Smooth muscle cell (in vitro differentiated cells): ENCODE measurements around the gene NTRK3. TPM values are rescaled to one million over a fixed set of nuclear protein-coding genes. Genes with fewer than 3 reads are reported as not detected.

Source experiments
- DNase-seq: peaks from one replicate; lab custom pipeline; 2025; ENCODE audit not compliant: unreplicated experiment; lab: John Stamatoyannopoulos, UW
- H2AFZ ChIP-seq: fragments of 200-600 bp; sonication (generic); 2 replicates; pipeline ENCODE4 v1.6.0; 2016; ENCODE audit warnings: antibody characterized with exemption, low read depth, mild to moderate bottlenecking
- H3F3A ChIP-seq: fragments of 200-600 bp; sonication (generic); 2 replicates; pipeline ENCODE4 v1.6.0; 2017; ENCODE audit warnings: antibody characterized with exemption, low read depth
- H3K27ac ChIP-seq: fragments of 200-600 bp; sonication (generic); 2 replicates; pipeline ENCODE4 v1.5.1; 2016; ENCODE audit warnings: low read depth, mild to moderate bottlenecking
- H3K27me3 ChIP-seq: fragments of 200-600 bp; sonication (generic); 2 replicates; pipeline ENCODE4 v1.6.1; 2016; ENCODE audit warnings: low read depth, mild to moderate bottlenecking
- H3K36me3 ChIP-seq: fragments of 200-600 bp; sonication (generic); 2 replicates; pipeline ENCODE4 v1.5.1; 2016; ENCODE audit warnings: low read depth
- H3K4me1 ChIP-seq: fragments of 200-600 bp; sonication (generic); 2 replicates; pipeline ENCODE4 v1.5.1; 2016; ENCODE audit warnings: low read depth
- H3K4me2 ChIP-seq: fragments of 200-600 bp; sonication (generic); 2 replicates; pipeline ENCODE4 v1.6.0; 2016; ENCODE audit warnings: mild to moderate bottlenecking
- H3K4me3 ChIP-seq: fragments of 200-600 bp; sonication (generic); 2 replicates; pipeline ENCODE4 v1.5.1; 2016; ENCODE audit warnings: mild to moderate bottlenecking
- H3K79me2 ChIP-seq: fragments of 200-600 bp; sonication (generic); 2 replicates; pipeline ENCODE4 v1.6.0; 2016; ENCODE audit warnings: low read depth, mild to moderate bottlenecking
- H3K9ac ChIP-seq: fragments of 200-600 bp; sonication (generic); 2 replicates; pipeline ENCODE4 v1.6.0; 2016; ENCODE audit warnings: low read depth
- H3K9me3 ChIP-seq: fragments of 200-600 bp; sonication (generic); replicated peaks from 2 replicates; pipeline ENCODE4 v1.5.1; 2016; ENCODE audit warnings: low read depth
- H4K20me1 ChIP-seq: fragments of 200-600 bp; sonication (generic); 2 replicates; pipeline ENCODE4 v1.6.0; 2016; ENCODE audit warnings: low read depth
- WGBS: methylation state at CpG from one replicate; pipeline ENCODE4 v1.1.7; 2016; ENCODE audit warnings: low lambda C conversion rate; 5-methylcytosine and 5-hydroxymethylcytosine counted together
- polyA plus RNA-seq: library from polyadenylated mRNA; unstranded; fragments of >200 nt; fragmentation: Nextera tagmentation; extraction: Ambion mirVana; gene quantifications from 2 replicates; pipeline ENCODE4 v1.2.1, GENCODE V29; 2016
- total RNA-seq: library from RNA; depleted of rRNA; stranded (reverse); fragments of >200 nt; gene quantifications from 2 replicates; pipeline ENCODE4 v1.2.3, GENCODE V29; 2014
- TF ChIP-seq, protein P1 (sequence below): fragments of 200-600 bp; sonication (generic); IDR thresholded peaks from 2 replicates; pipeline ENCODE4 v1.5.1; 2017; ENCODE audit warnings: borderline replicate concordance, mild to moderate bottlenecking, antibody characterized with exemption; ENCODE audit not compliant: insufficient read depth, poor library complexity, severe bottlenecking

NTRK3 gene
- total and polyA plus RNA-seq, 2 experiments from 2014 or later = 3.3 to 3.5 TPM

DNA sequence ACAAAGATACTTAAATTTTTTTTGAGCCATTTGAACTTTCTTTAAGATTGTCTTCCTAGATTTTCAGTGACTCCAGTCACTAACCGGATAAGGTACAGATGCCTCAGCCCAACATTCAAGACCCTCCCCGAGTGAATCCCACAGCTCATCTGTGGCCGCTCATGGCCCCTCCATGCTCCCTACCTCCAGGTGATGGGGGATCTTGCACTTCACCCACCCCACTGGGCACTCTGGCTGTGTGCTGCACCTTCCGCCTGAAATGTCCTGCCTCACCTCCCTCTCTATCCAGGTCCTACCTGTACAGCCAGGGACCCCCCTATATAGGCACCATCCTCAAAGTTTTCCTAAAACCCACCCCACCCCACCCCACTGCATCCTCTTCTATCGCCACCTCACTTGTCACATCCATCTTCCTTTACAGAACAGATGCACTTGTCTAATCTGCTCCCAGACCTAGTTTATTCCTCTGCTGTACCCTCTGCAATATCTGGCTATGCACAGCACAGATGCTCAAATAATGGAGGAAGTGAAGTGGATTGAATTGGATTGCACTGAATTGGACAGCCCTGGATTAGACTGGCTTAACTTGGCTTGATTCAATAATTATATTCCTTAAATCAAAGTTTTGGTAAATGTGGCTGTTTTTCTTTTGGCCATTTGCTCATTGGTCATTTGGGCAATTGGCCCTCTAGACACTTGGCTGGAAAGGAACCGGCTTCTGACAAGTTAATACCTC lies 24.5 kb downstream of the NTRK3 start:
- peaks cover under 1% of the 10 kb centered on the region for H3K79me2 ChIP-seq
- DNase-seq = no peak
- H3K4me2 ChIP-seq = no peak overlapping the region
- no peaks in the 10 kb centered on the region for H4K20me1 ChIP-seq
- H3F3A ChIP-seq = no peaks in the 10 kb centered on the region
- no peak overlapping the region for H3K4me3 ChIP-seq
- H3K27me3 ChIP-seq = no peaks in the 10 kb centered on the region
- H3K9me3 ChIP-seq = no peaks in the 10 kb centered on the region
- WGBS = 95% methylated on average over 6 of the region's 6 CpGs
- no peak overlapping the region for H2AFZ ChIP-seq
- no peak overlapping the region for H3K9ac ChIP-seq
- no peak overlapping the region for H3K27ac ChIP-seq
- no peaks in the 10 kb centered on the region for H3K36me3 ChIP-seq
- no peaks in the 10 kb centered on the region for H3K4me1 ChIP-seq
- TF ChIP-seq, protein P1, sequence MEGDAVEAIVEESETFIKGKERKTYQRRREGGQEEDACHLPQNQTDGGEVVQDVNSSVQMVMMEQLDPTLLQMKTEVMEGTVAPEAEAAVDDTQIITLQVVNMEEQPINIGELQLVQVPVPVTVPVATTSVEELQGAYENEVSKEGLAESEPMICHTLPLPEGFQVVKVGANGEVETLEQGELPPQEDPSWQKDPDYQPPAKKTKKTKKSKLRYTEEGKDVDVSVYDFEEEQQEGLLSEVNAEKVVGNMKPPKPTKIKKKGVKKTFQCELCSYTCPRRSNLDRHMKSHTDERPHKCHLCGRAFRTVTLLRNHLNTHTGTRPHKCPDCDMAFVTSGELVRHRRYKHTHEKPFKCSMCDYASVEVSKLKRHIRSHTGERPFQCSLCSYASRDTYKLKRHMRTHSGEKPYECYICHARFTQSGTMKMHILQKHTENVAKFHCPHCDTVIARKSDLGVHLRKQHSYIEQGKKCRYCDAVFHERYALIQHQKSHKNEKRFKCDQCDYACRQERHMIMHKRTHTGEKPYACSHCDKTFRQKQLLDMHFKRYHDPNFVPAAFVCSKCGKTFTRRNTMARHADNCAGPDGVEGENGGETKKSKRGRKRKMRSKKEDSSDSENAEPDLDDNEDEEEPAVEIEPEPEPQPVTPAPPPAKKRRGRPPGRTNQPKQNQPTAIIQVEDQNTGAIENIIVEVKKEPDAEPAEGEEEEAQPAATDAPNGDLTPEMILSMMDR = no peak

DNA sequence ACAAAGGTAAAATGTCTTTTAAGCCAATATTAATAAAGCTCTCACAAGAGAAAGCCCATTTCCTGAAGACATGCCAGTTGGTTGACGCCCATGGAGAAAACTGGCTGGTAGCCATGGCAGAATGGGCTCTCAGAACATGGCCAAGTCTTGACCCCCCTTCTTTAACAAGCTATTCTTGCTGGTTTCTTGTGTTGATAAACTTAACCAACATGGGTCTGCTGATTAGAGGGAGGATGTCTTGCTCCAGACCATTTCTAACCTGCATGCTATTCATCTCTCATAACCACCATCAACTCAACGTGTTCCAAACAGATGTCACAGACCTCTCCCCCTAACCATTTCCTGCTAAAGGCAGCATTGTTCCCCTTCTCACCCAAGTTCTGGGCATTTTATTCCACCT lies 25.7 kb downstream of the NTRK3 start:
- H3K27ac ChIP-seq = no peak overlapping the region
- H3K4me2 ChIP-seq = no peak overlapping the region
- no peaks in the 10 kb centered on the region for H3K27me3 ChIP-seq
- H4K20me1 ChIP-seq = no peaks in the 10 kb centered on the region
- WGBS = 90% methylated on average over 2 of the region's 2 CpGs
- H3K4me1 ChIP-seq = no peaks in the 10 kb centered on the region
- H3K9ac ChIP-seq = no peak overlapping the region
- no peak for DNase-seq
- TF ChIP-seq, protein P1 = no peak
- H3K36me3 ChIP-seq = no peaks in the 10 kb centered on the region
- H3K4me3 ChIP-seq = no peak overlapping the region
- H3K9me3 ChIP-seq = no peaks in the 10 kb centered on the region
- H2AFZ ChIP-seq = no peak overlapping the region
- H3F3A ChIP-seq = no peaks in the 10 kb centered on the region
- H3K79me2 ChIP-seq = no peaks in the 10 kb centered on the region

DNA sequence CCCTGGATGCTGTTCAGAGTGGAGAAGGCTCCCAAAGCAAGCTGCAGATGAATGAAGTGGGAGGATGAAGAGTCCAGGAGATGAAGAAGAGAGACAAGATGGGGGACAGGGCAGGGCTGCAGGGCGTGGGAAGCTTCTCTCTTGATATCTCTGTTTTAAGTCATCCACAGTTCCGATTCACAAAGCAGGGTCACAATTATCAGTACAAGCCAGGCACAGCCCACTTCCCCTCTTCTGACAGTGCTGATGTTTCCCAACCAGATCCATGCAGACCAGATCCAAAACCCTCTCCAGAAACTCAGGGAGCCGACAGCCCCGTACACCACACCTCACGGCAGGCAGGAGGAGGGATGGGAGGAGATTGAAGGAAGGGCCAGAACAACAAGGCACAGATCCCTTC lies 31.1 kb downstream of the NTRK3 start:
- Histone ChIP-seq H3K36me3 (no peaks in the 10 kb centered on the region), H3K4me3 (no peak overlapping the region), H4K20me1 (no peaks in the 10 kb centered on the region), H3K9ac (no peak overlapping the region), H2AFZ (no peak overlapping the region), H3K4me2 (no peak overlapping the region), H3K9me3 (no peaks in the 10 kb centered on the region), H3F3A (no peaks in the 10 kb centered on the region), H3K4me1 (no peaks in the 10 kb centered on the region), H3K27me3 (no peaks in the 10 kb centered on the region), H3K27ac (no peak overlapping the region), H3K79me2 (no peaks in the 10 kb centered on the region)
- no peak for DNase-seq
- TF ChIP-seq, protein P1 = no peak
- WGBS = 59% methylated on average over 5 of the region's 5 CpGs

GRCh38 chr15:88223084-88223483 lies 33.5 kb downstream of the NTRK3 start:
- Histone ChIP-seq H3K4me1 (no peaks in the 10 kb centered on the region), H3K4me3 (no peak overlapping the region), H4K20me1 (no peaks in the 10 kb centered on the region), H3K9ac (no peak overlapping the region), H3F3A (no peaks in the 10 kb centered on the region), H3K79me2 (no peaks in the 10 kb centered on the region), H3K27ac (no peak overlapping the region), H2AFZ (no peak overlapping the region), H3K4me2 (no peak overlapping the region), H3K36me3 (no peaks in the 10 kb centered on the region), H3K27me3 (no peaks in the 10 kb centered on the region), H3K9me3 (no peaks in the 10 kb centered on the region)
- TF ChIP-seq, protein P1 = no peak
- DNase-seq = no peak
- WGBS = 85% methylated on average over 14 of the region's 14 CpGs
